ENCODE measurements around the gene AGBL5. TPM values are rescaled to one million over a fixed set of nuclear protein-coding genes. Genes with fewer than 3 reads are reported as not detected.

AGBL5 gene
- total RNA-seq, 2 experiments from 2014 or later, result 12.2 to 16.4 TPM

GRCh38 chr2:27021253-27022049 is 30.0 kb upstream of the AGBL5 start:
- Mint-ChIP-seq H3K27me3 (no peaks in the 10 kb centered on the region), H3K9me3 (no peaks in the 10 kb centered on the region), H3K27ac (no peak overlapping the region), H3K36me3 (ENCODE audit: low read depth) (no peaks in the 10 kb centered on the region), H3K4me3 (no peak overlapping the region), H3K4me1 (ENCODE audit: low read depth) (no peaks in the 10 kb centered on the region)
- TF ChIP-seq CTCF (IDR thresholded peaks at IDR 0.05), result no peak
- intact Hi-C loops (cut with micrococcal nuclease), result no loop called here
- ChIA-PET CTCF (interaction anchor here (0.7 to 1.4 kb wide), 3 partner anchors 27 to 60 kb away, joined by 3 read pairs; no protein-coding TSS in a partner anchor), POLR2A (no interaction called here)
- no peak for ATAC-seq
- no peak for DNase-seq

GRCh38 chr2:27023740-27024139 is 27.7 kb upstream of the AGBL5 start:
- no peaks in the 10 kb centered on the region for H3K27me3 Mint-ChIP-seq
- no peak for ATAC-seq
- intact Hi-C loops (cut with micrococcal nuclease), result no loop called here
- no peak overlapping the region for H3K4me3 Mint-ChIP-seq
- no peak for TF ChIP-seq CTCF (IDR thresholded peaks at IDR 0.05)
- no peak for DNase-seq
- no peaks in the 10 kb centered on the region for H3K9me3 Mint-ChIP-seq
- ChIA-PET POLR2A (no interaction called here), CTCF (no interaction called here)
- no peak overlapping the region for H3K27ac Mint-ChIP-seq
- peaks cover 3% of the 10 kb centered on the region for H3K4me1 Mint-ChIP-seq (ENCODE audit: low read depth)
- H3K36me3 Mint-ChIP-seq (ENCODE audit: low read depth), result peaks cover under 1% of the 10 kb centered on the region

- no peak overlapping the region for H3K27ac Mint-ChIP-seq
- no peaks in the 10 kb centered on the region for H3K9me3 Mint-ChIP-seq
- ChIA-PET POLR2A (no interaction called here), CTCF (no interaction called here)
- H3K4me1 Mint-ChIP-seq (ENCODE audit: low read depth), result peaks cover 7% of the 10 kb centered on the region
- ATAC-seq (no peak), DNase-seq (no peak)
- H3K27me3 Mint-ChIP-seq, result no peaks in the 10 kb centered on the region
- H3K36me3 Mint-ChIP-seq (ENCODE audit: low read depth), result peaks cover 2% of the 10 kb centered on the region
- intact Hi-C loops (cut with micrococcal nuclease), result no loop called here
- no peak for TF ChIP-seq CTCF (IDR thresholded peaks at IDR 0.05)
- no peak overlapping the region for H3K4me3 Mint-ChIP-seq
Observed at GRCh38 chr2:27024188-27024587, 27.3 kb upstream of the AGBL5 start.

GRCh38 chr2:27024812-27025211 is 26.7 kb upstream of the AGBL5 start:
- ATAC-seq (no peak), DNase-seq (no peak)
- no peak overlapping the region for H3K27ac Mint-ChIP-seq
- peaks cover 9% of the 10 kb centered on the region for H3K4me1 Mint-ChIP-seq (ENCODE audit: low read depth)
- CTCF ChIA-PET, result interaction anchor here (0.8 kb wide), 1 partner anchor 63 kb away, joined by 3 read pairs; no protein-coding TSS in a partner anchor
- H3K9me3 Mint-ChIP-seq, result no peaks in the 10 kb centered on the region
- POLR2A ChIA-PET, result no interaction called here
- intact Hi-C loops (cut with micrococcal nuclease), result no loop called here
- H3K27me3 Mint-ChIP-seq, result no peaks in the 10 kb centered on the region
- TF ChIP-seq CTCF (IDR thresholded peaks at IDR 0.05), result no peak
- H3K4me3 Mint-ChIP-seq, result no peak overlapping the region
- peaks cover 4% of the 10 kb centered on the region for H3K36me3 Mint-ChIP-seq (ENCODE audit: low read depth)

GRCh38 chr2:27025281-27025800 is 26.1 kb upstream of the AGBL5 start:
- no peak for ATAC-seq
- Mint-ChIP-seq H3K9me3 (no peaks in the 10 kb centered on the region), H3K36me3 (ENCODE audit: low read depth) (peaks cover 4% of the 10 kb centered on the region), H3K27ac (no peak overlapping the region), H3K27me3 (no peaks in the 10 kb centered on the region), H3K4me3 (no peak overlapping the region), H3K4me1 (ENCODE audit: low read depth) (peaks cover 9% of the 10 kb centered on the region)
- no peak for DNase-seq
- intact Hi-C loops (cut with micrococcal nuclease), result no loop called here
- TF ChIP-seq CTCF (IDR thresholded peaks at IDR 0.05), result no peak
- CTCF ChIA-PET, result interaction anchor here (0.8 to 1.9 kb wide), 3 partner anchors 9 to 64 kb away, joined by 3 to 4 read pairs (median 4); no protein-coding TSS in a partner anchor
- POLR2A ChIA-PET, result interaction anchor here (0.9 kb wide), 1 partner anchor 34 kb away, joined by 3 read pairs; no protein-coding TSS in a partner anchor
